Transverse colon (tissue), 4 donors: Measurements from ENCODE around the gene CCDC200. TPM values are rescaled to one million over a fixed set of nuclear protein-coding genes. Genes with fewer than 3 reads are reported as not detected.
A peak's percentile ranks its signal among the peaks of the same experiment; 100 is the strongest.
"Not testable (repeated sequence)": the region's sequence is repeated elsewhere in the genome, so short reads cannot be mapped to it uniquely, and the experiment has no call there.

ENCODE experiments used
- DNase-seq: peaks from one replicate; pipeline ENCODE4 v3.0.0-alpha.2; 2019
- H3K27ac ChIP-seq, 4 donors: fragments of 200-600 bp; sonication (generic); 2 replicates each; pipeline ENCODE4 v1.5.1; 2016 to 2018; ENCODE audit warnings: inconsistent platforms in 4 of 4
- H3K27me3 ChIP-seq: fragments of 200-600 bp; sonication (generic); 2 replicates; pipeline ENCODE4 v1.5.1; 2017; ENCODE audit warnings: inconsistent platforms
- H3K36me3 ChIP-seq, 4 donors: fragments of 200-600 bp; sonication (generic); 2 replicates each; pipeline ENCODE4 v1.5.1; 2017 to 2019; ENCODE audit warnings: inconsistent platforms in 4 of 4
- H3K4me1 ChIP-seq, 4 donors: fragments of 200-600 bp; sonication (generic); 2 replicates each; pipeline ENCODE4 v1.5.1; 2017 to 2020; ENCODE audit warnings: inconsistent platforms in 4 of 4
- H3K4me3 ChIP-seq, 4 donors: fragments of 200-600 bp; sonication (generic); 1 replicate in 1 of 4; 2 replicates in 3 of 4; pipeline versions ENCODE4 v1.5.1 to v1.6.1; 2017 to 2019; ENCODE audit warnings: inconsistent platforms in 4 of 4
- H3K9me3 ChIP-seq, 2 donors: fragments of 200-600 bp; sonication (generic); 2 replicates each; pipeline ENCODE4 v1.5.1; 2017 to 2019; ENCODE audit warnings: inconsistent platforms in 2 of 2
- WGBS, 2 donors: methylation state at CpG; one replicate each; pipeline ENCODE4 v1.1.5; 2018; ENCODE audit warnings: low coverage in 1 of 2; 5-methylcytosine and 5-hydroxymethylcytosine counted together
- in situ Hi-C, 4 donors: fragments of 200-750 bp; cut with MboI; loops; one replicate each; pipeline versions ENCODE4 v1.15.0 to v1.15.1; 2017; ENCODE audit warnings: low sequenced_read_pairs in 3 of 4, low pct_ligation_motif_present in 1 of 4, low pct_unique_long_range_greater_than_20kb in 1 of 4
- intact Hi-C: fragments of 100-400 bp; cut with DNase I; formaldehyde crosslinking; loops from one replicate; pipeline ENCODE4 v1.15.1; 2023; ENCODE audit warnings: low total_unique reads
- total RNA-seq, 4 donors: library from RNA; depleted of rRNA; stranded (reverse); fragments of >200 nt; gene quantifications; one replicate each; pipeline ENCODE4 v1.1.0, GENCODE V29; 2016

The CCDC200 gene
- total RNA-seq, result not detected

- H3K27me3 ChIP-seq, in situ Hi-C loops, H3K4me3 ChIP-seq, DNase-seq, H3K4me1 ChIP-seq, intact Hi-C loops, H3K9me3 ChIP-seq, H3K27ac ChIP-seq, H3K36me3 ChIP-seq: not testable (repeated sequence)
- no CpG with 5 or more reads among the region's 7 CpGs for WGBS, 2 donors
Measured at GRCh38 chr17:43228020-43228782, at the start of gene CCDC200. TSS of gene CCDC200 (minus strand) at chr17:43228623. CDS start at chr17:43228554, 69 bp downstream.

- in situ Hi-C loops, H3K4me1 ChIP-seq, H3K36me3 ChIP-seq, DNase-seq, intact Hi-C loops, H3K27me3 ChIP-seq, H3K27ac ChIP-seq, H3K9me3 ChIP-seq, H3K4me3 ChIP-seq: not testable (repeated sequence)
- no CpG with 5 or more reads among the region's 30 CpGs for WGBS, 2 donors
Measured at GRCh38 chr17:43272914-43273313, 44.5 kb upstream of the CCDC200 start.

GRCh38 chr17:43272483-43272882 is 44.1 kb upstream of the CCDC200 start:
- H3K27me3 ChIP-seq, H3K27ac ChIP-seq, H3K9me3 ChIP-seq, H3K4me3 ChIP-seq, DNase-seq, in situ Hi-C loops, intact Hi-C loops, H3K36me3 ChIP-seq, H3K4me1 ChIP-seq: not testable (repeated sequence)
- no CpG with 5 or more reads among the region's 12 CpGs for WGBS, 2 donors

GRCh38 chr17:43270552-43271504 is 42.4 kb upstream of the CCDC200 start:
- H3K9me3 ChIP-seq, H3K4me3 ChIP-seq, intact Hi-C loops, H3K27me3 ChIP-seq, DNase-seq, H3K27ac ChIP-seq, in situ Hi-C loops, H3K4me1 ChIP-seq, H3K36me3 ChIP-seq: not testable (repeated sequence)
- WGBS, 2 donors, result no CpG with 5 or more reads among the region's 43 CpGs

GRCh38 chr17:43246456-43246855 is 18.0 kb upstream of the CCDC200 start:
- intact Hi-C loops, H3K27me3 ChIP-seq, DNase-seq, H3K4me1 ChIP-seq, H3K36me3 ChIP-seq, in situ Hi-C loops, H3K9me3 ChIP-seq: not testable (repeated sequence)
- 3 to 11% methylated on average over 10 to 18 of the region's 23 CpGs for WGBS, 2 donors
- peak overlapping the region in 2 of 4 donors; percentile 20 to 29 for H3K4me3 ChIP-seq
- peak overlapping the region in 3 of 4 donors; percentile 32 to 71 (median 71) for H3K27ac ChIP-seq

- H3K9me3 ChIP-seq, H3K27ac ChIP-seq, in situ Hi-C loops, intact Hi-C loops, H3K4me1 ChIP-seq, DNase-seq, H3K4me3 ChIP-seq, H3K27me3 ChIP-seq, H3K36me3 ChIP-seq: not testable (repeated sequence)
- no CpG with 5 or more reads among the region's 34 CpGs for WGBS, 2 donors
Measured at GRCh38 chr17:43240596-43241352, 12.4 kb upstream of the CCDC200 start.

- H3K4me1 ChIP-seq, in situ Hi-C loops, H3K9me3 ChIP-seq, DNase-seq, H3K27me3 ChIP-seq, H3K4me3 ChIP-seq, H3K36me3 ChIP-seq, intact Hi-C loops, H3K27ac ChIP-seq: not testable (repeated sequence)
- WGBS, 2 donors, result no CpG with 5 or more reads among the region's 26 CpGs
Measured at GRCh38 chr17:43239597-43239996, 11.2 kb upstream of the CCDC200 start.

- H3K4me1 ChIP-seq, H3K27me3 ChIP-seq, H3K9me3 ChIP-seq, H3K27ac ChIP-seq, in situ Hi-C loops, H3K36me3 ChIP-seq, intact Hi-C loops, H3K4me3 ChIP-seq, DNase-seq: not testable (repeated sequence)
- no CpG with 5 or more reads among the region's 31 CpGs for WGBS, 2 donors
Measured at GRCh38 chr17:43233877-43234276, 5.5 kb upstream of the CCDC200 start, which contains the start of gene RNU2-1. TSS of gene RNU2-1 (minus strand) at chr17:43233977.

- H3K36me3 ChIP-seq, H3K27me3 ChIP-seq, intact Hi-C loops, in situ Hi-C loops, H3K4me3 ChIP-seq, DNase-seq, H3K9me3 ChIP-seq, H3K27ac ChIP-seq, H3K4me1 ChIP-seq: not testable (repeated sequence)
- WGBS, 2 donors, result no CpG with 5 or more reads among the region's 15 CpGs
Measured at GRCh38 chr17:43233263-43233662, 4.8 kb upstream of the CCDC200 start.
